GM18502 (cell line): ENCODE data around the gene TMEM87B.
"Not testable (repeated sequence)": the region's sequence is repeated elsewhere in the genome, so short reads cannot be mapped to it uniquely, and the experiment has no call there.

Source experiments
- ATAC-seq: cut with Tn5 transposase; IDR thresholded peaks from one replicate; pipeline ENCODE4 v1.9.1; 2021; ENCODE audit warnings: mild to moderate bottlenecking; ENCODE audit not compliant: unreplicated experiment, poor library complexity

TMEM87B gene

GRCh38 chr2:112065486-112065885 is 10.4 kb downstream of the TMEM87B start:
- ATAC-seq: no peak

- ATAC-seq: peak; percentile 49
Observed at GRCh38 chr2:112065966-112066365, 10.9 kb downstream of the TMEM87B start.

GRCh38 chr2:112069794-112070193 is 14.7 kb downstream of the TMEM87B start:
- ATAC-seq: not testable (repeated sequence)

- no peak for ATAC-seq
Observed at GRCh38 chr2:112073875-112074274, 18.8 kb downstream of the TMEM87B start.

- ATAC-seq: no peak
Observed at GRCh38 chr2:112074506-112074905, 19.4 kb downstream of the TMEM87B start.

- ATAC-seq: no peak
Observed at GRCh38 chr2:112075490-112076260, 20.6 kb downstream of the TMEM87B start.

- no peak for ATAC-seq
Observed at GRCh38 chr2:112077814-112078213, 22.7 kb downstream of the TMEM87B start.

GRCh38 chr2:112081262-112081661 is 26.2 kb downstream of the TMEM87B start:
- no peak for ATAC-seq

- ATAC-seq: no peak
Observed at GRCh38 chr2:112084689-112085374, 29.8 kb downstream of the TMEM87B start.

- ATAC-seq: no peak
Observed at GRCh38 chr2:112085375-112085730, 30.3 kb downstream of the TMEM87B start.

- no peak for ATAC-seq
Observed at GRCh38 chr2:112085916-112086669, 31.0 kb downstream of the TMEM87B start.

- ATAC-seq: peak; percentile 78
Observed at GRCh38 chr2:112087346-112088020, 32.4 kb downstream of the TMEM87B start.

GRCh38 chr2:112089375-112089774 is 34.3 kb downstream of the TMEM87B start:
- no peak for ATAC-seq

- ATAC-seq: no peak
Observed at GRCh38 chr2:112092286-112093041, 37.4 kb downstream of the TMEM87B start.

GRCh38 chr2:112093216-112093615 is 38.1 kb downstream of the TMEM87B start:
- ATAC-seq: no peak

- ATAC-seq: no peak
Observed at GRCh38 chr2:112095681-112096080, 40.6 kb downstream of the TMEM87B start.

GRCh38 chr2:112096098-112096497 is 41.0 kb downstream of the TMEM87B start:
- ATAC-seq: no peak

GRCh38 chr2:112108178-112108832 is 53.2 kb downstream of the TMEM87B start:
- ATAC-seq: no peak

- no peak for ATAC-seq
Observed at GRCh38 chr2:112109278-112109677, 54.2 kb downstream of the TMEM87B start.
